Heart left ventricle (tissue), 13 donors: ENCODE results near the gene DCDC1.

Experiments
- CTCF ChIP-seq, 12 donors: fragments of 200-600 bp; sonication (generic) in 4 of 12; IDR thresholded peaks; one replicate each; pipeline versions ENCODE4 v1.5.0 to v1.8.0; 2018 to 2022; ENCODE audit warnings: antibody characterized with exemption in 12 of 12, mild to moderate bottlenecking in 5 of 12
- POLR2A ChIP-seq, 2 donors: fragments of 450-650 bp; IDR thresholded peaks; one replicate each; pipeline ENCODE4 v1.6.1; 2017; ENCODE audit warnings: antibody characterized with exemption in 2 of 2, mild to moderate bottlenecking in 2 of 2, moderate library complexity in 2 of 2
- donor health status: ischemic (EF 13 %, LVEDD 7.1; RV severe dilation, severe dysfunction).
- donor health status: DM: no; HTN: yes; CAD: no.
- donor health status: DM: no; HTN: no; CAD: no.
- donor health status: ischemic (EF 25% LVEDD 6.9; RV normal size, moderate dysfunction).
- donor health status: ischemic (EF 25% LVEDD 5.7; RV mildly dilated, moderate dysfunction).
- donor health status: ischemic (EF 35%, LVEDD 5.7; RV mildly dilated, moderate dysfunction).
- donor health status: nonischemic (EF 11% LVEDD 7.7; RV severe dilation, severe dysfunction).
- donor health status: DM: yes; HTN: yes; CAD: no.
- donor health status: PGD.
- donor health status: ischemic (EF 29% LVEDD 5.4; RV normal size, mild dysfunction).
- donor health status: nonischemic (EF 23%, LVEDD 6.1; RV moderate dilation, normal function).

DNA sequence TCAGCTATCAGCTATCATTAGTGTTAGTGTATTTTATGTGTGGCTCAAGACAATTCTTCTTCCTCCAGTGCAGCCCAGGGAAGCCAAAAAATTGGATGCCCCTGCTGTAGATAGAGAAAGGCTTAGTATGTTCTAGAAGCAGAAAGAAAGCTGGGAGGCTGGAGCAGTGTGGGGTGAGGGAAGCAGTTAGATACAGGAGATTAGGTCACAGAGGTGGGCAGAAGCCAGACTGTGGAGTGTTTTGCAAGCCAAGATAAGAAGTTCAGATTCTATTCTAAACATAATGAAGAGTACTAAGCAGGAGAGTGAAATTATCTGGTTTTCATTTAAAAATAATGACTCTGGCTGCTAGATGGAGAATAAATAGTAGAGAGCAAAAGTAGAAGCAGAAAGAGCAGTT is 381.7 kb downstream of the DCDC1 start:
- TF ChIP-seq CTCF (IDR thresholded peaks at IDR 0.05) = no peak
- no peak for TF ChIP-seq POLR2A (IDR thresholded peaks at IDR 0.05)
